Transverse colon (tissue), 4 donors: ENCODE measurements around the gene PDZRN3. TPM values are rescaled to one million over a fixed set of nuclear protein-coding genes. Genes with fewer than 3 reads are reported as not detected.
A peak's percentile ranks its signal among the peaks of the same experiment; 100 is the strongest.

Experiments used
- DNase-seq: peaks from one replicate; pipeline ENCODE4 v3.0.0-alpha.2; 2019
- H3K27ac ChIP-seq, 4 donors: fragments of 200-600 bp; sonication (generic); 2 replicates each; pipeline ENCODE4 v1.5.1; 2016 to 2018; ENCODE audit warnings: inconsistent platforms in 4 of 4
- H3K27me3 ChIP-seq: fragments of 200-600 bp; sonication (generic); 2 replicates; pipeline ENCODE4 v1.5.1; 2017; ENCODE audit warnings: inconsistent platforms
- H3K36me3 ChIP-seq, 4 donors: fragments of 200-600 bp; sonication (generic); 2 replicates each; pipeline ENCODE4 v1.5.1; 2017 to 2019; ENCODE audit warnings: inconsistent platforms in 4 of 4
- H3K4me1 ChIP-seq, 4 donors: fragments of 200-600 bp; sonication (generic); 2 replicates each; pipeline ENCODE4 v1.5.1; 2017 to 2020; ENCODE audit warnings: inconsistent platforms in 4 of 4
- H3K4me3 ChIP-seq, 4 donors: fragments of 200-600 bp; sonication (generic); 1 replicate in 1 of 4; 2 replicates in 3 of 4; pipeline versions ENCODE4 v1.5.1 to v1.6.1; 2017 to 2019; ENCODE audit warnings: inconsistent platforms in 4 of 4
- H3K9me3 ChIP-seq, 2 donors: fragments of 200-600 bp; sonication (generic); 2 replicates each; pipeline ENCODE4 v1.5.1; 2017 to 2019; ENCODE audit warnings: inconsistent platforms in 2 of 2
- CTCF ChIP-seq, 5 experiments: fragments of 200-600 bp in 3 of 5; fragments of 450-650 bp in 2 of 5; sonication (generic) in 3 of 5; IDR thresholded peaks; 1 replicate in 2 of 5; 2 replicates in 3 of 5; pipeline ENCODE4 v1.5.1; 2016 to 2017; ENCODE audit warnings: antibody characterized with exemption in 5 of 5, inconsistent platforms in 3 of 5, mild to moderate bottlenecking in 2 of 5, moderate library complexity in 1 of 5
- EP300 ChIP-seq: sonication (generic); formaldehyde crosslinking; IDR thresholded peaks from one replicate; pipeline ENCODE4 v1.6.1; 2017; ENCODE audit warnings: antibody characterized with exemption, low read depth
- POLR2A ChIP-seq: fragments of 450-650 bp; IDR thresholded peaks from one replicate; pipeline ENCODE4 v1.6.1; 2016; ENCODE audit warnings: antibody characterized with exemption, mild to moderate bottlenecking, moderate library complexity
- POLR2AphosphoS5 ChIP-seq, 3 donors: sonication (generic); formaldehyde crosslinking; IDR thresholded peaks; one replicate each; pipeline ENCODE4 v1.6.1; 2016; ENCODE audit warnings: antibody characterized with exemption in 3 of 3
- WGBS, 2 donors: methylation state at CpG; one replicate each; pipeline ENCODE4 v1.1.5; 2018; ENCODE audit warnings: low coverage in 1 of 2; 5-methylcytosine and 5-hydroxymethylcytosine counted together
- in situ Hi-C, 4 donors: fragments of 200-750 bp; cut with MboI; loops; one replicate each; pipeline versions ENCODE4 v1.15.0 to v1.15.1; 2017; ENCODE audit warnings: low sequenced_read_pairs in 3 of 4, low pct_ligation_motif_present in 1 of 4, low pct_unique_long_range_greater_than_20kb in 1 of 4
- intact Hi-C: fragments of 100-400 bp; cut with DNase I; formaldehyde crosslinking; loops from one replicate; pipeline ENCODE4 v1.15.1; 2023; ENCODE audit warnings: low total_unique reads
- total RNA-seq, 4 donors: library from RNA; depleted of rRNA; stranded (reverse); fragments of >200 nt; gene quantifications; one replicate each; pipeline ENCODE4 v1.1.0, GENCODE V29; 2016

The PDZRN3 gene
- total RNA-seq, 4 donors from 2014 or later = 31.9 to 191 (median 75.3) TPM

GRCh38 chr3:73361591-73361990 is 263.1 kb downstream of the PDZRN3 start:
- Histone ChIP-seq H3K36me3 (no peaks in the 10 kb centered on the region), H3K27me3 (no peaks in the 10 kb centered on the region), H3K27ac (no peak overlapping the region), H3K9me3 (no peaks in the 10 kb centered on the region), H3K4me3 (no peak overlapping the region), H3K4me1 (no peaks in the 10 kb centered on the region)
- intact Hi-C loops (no loop called here), in situ Hi-C loops (no loop called here)
- DNase-seq = no peak
- WGBS, 2 donors = 49 to 52% methylated on average over 2 to 3 of the region's 3 CpGs
- TF ChIP-seq POLR2A (no peak), EP300 (no peak), POLR2AphosphoS5 (IDR thresholded peaks at IDR 0.05) (no peak), CTCF (IDR thresholded peaks at IDR 0.05) (no peak)

- Histone ChIP-seq H3K9me3 (no peaks in the 10 kb centered on the region), H3K36me3 (no peaks in the 10 kb centered on the region), H3K4me1 (peaks cover 0 to 7% (median 0%) of the 10 kb centered on the region in 4 donors), H3K4me3 (no peak overlapping the region), H3K27ac (no peak overlapping the region), H3K27me3 (no peaks in the 10 kb centered on the region)
- no peak for DNase-seq
- in situ Hi-C loops (no loop called here), intact Hi-C loops (no loop called here)
- TF ChIP-seq CTCF (IDR thresholded peaks at IDR 0.05) = no peak
- no peak for TF ChIP-seq POLR2AphosphoS5 (IDR thresholded peaks at IDR 0.05)
- no peak for TF ChIP-seq EP300
- no peak for TF ChIP-seq POLR2A
- 50 to 75% methylated on average over 1 to 7 of the region's 7 CpGs for WGBS, 2 donors
Observed at GRCh38 chr3:73353649-73354217, 271.0 kb downstream of the PDZRN3 start.

- Histone ChIP-seq H3K27me3 (no peaks in the 10 kb centered on the region), H3K4me1 (peaks cover 0 to 7% (median 0%) of the 10 kb centered on the region in 4 donors), H3K27ac (no peak overlapping the region), H3K36me3 (no peaks in the 10 kb centered on the region), H3K4me3 (no peak overlapping the region), H3K9me3 (no peaks in the 10 kb centered on the region)
- DNase-seq = no peak
- in situ Hi-C loops = no loop called here
- 68 to 69% methylated on average over 6 to 8 of the region's 8 CpGs for WGBS, 2 donors
- intact Hi-C loops = no loop called here
- TF ChIP-seq CTCF (IDR thresholded peaks at IDR 0.05) = no peak
- TF ChIP-seq POLR2AphosphoS5 (IDR thresholded peaks at IDR 0.05) = no peak
- TF ChIP-seq EP300 = no peak
- no peak for TF ChIP-seq POLR2A
Observed at GRCh38 chr3:73352841-73353645, 271.7 kb downstream of the PDZRN3 start.

- Histone ChIP-seq H3K27me3 (no peaks in the 10 kb centered on the region), H3K9me3 (no peaks in the 10 kb centered on the region), H3K36me3 (no peaks in the 10 kb centered on the region), H3K4me3 (no peak overlapping the region), H3K27ac (peak overlapping the region in 1 of 4 donors; percentile 28), H3K4me1 (peaks cover 0 to 7% (median 0%) of the 10 kb centered on the region in 4 donors)
- intact Hi-C loops = no loop called here
- no peak for DNase-seq
- 28 to 51% methylated on average over 2 to 9 of the region's 9 CpGs for WGBS, 2 donors
- no peak for TF ChIP-seq CTCF (IDR thresholded peaks at IDR 0.05)
- no peak for TF ChIP-seq EP300
- TF ChIP-seq POLR2A = no peak
- in situ Hi-C loops = no loop called here
Observed at GRCh38 chr3:73351423-73352071, 273.2 kb downstream of the PDZRN3 start.
